ENCODE results near the gene TLE2. TPM values are rescaled to one million over a fixed set of nuclear protein-coding genes. Genes with fewer than 3 reads are reported as not detected.

The TLE2 gene
- total and polyA plus RNA-seq, 9 of the 15 experiments (the other 6 are each of a cell fraction or from before 2014, with no cell fraction given): 0.35 to 13.1 (median 6.2) TPM

DNA sequence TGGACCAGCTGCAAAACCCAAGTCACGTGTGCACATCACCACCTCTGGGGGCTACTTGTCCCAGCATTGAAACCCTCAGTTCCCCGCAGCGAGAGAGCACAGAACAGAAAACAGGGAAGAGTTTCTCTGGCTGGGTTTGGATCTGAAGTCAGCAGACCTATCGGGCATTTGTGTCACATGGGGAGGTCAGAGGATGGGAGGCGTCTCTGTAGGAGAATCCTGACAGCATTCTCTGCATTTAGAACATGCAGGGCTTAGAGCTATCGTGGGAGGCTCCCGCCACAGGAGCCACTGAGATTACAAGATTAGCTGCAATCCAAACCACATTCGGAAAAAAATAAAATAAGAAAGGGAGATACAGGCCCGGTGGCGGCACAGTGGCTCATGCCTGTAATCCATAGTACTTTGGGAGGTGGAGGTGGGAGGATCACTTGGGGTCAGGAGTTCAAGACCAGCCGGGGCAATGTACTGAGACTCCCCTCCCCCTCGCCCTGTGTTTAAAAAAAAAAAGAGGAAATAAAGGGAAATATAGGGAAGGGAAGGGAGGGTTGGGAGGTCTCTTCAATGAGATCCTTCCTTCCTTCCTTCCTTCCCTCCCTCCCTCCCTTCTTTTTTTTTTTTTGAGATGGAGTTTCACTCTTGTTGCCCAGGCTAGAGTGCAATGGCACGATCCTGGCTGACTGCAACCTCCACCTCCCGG, 54.6 kb downstream of the TLE2 start (continued):
- no peak for TF ChIP-seq CSDE1 (IDR thresholded peaks at IDR 0.05)
- no peak for TF ChIP-seq MBD2 (IDR thresholded peaks at IDR 0.05; ENCODE audit: borderline replicate concordance, low read depth)
- TF ChIP-seq ZNF785 (CRISPR knock-in tag; IDR thresholded peaks at IDR 0.05): no peak
- TF ChIP-seq ZNF224 (CRISPR knock-in tag; IDR thresholded peaks at IDR 0.05): no peak
- no peak for TF ChIP-seq BRF2 (IDR thresholded peaks at IDR 0.05; ENCODE audit: borderline replicate concordance, insufficient read depth, insufficient read length)
- no peak for TF ChIP-seq TCF7 (IDR thresholded peaks at IDR 0.05; ENCODE audit: borderline replicate concordance)
- TF ChIP-seq ZNF316 (IDR thresholded peaks at IDR 0.05): no peak
- TF ChIP-seq TAF1 (IDR thresholded peaks at IDR 0.05; ENCODE audit: control insufficient read depth, extremely low read depth, insufficient read depth, low read length, severe bottlenecking): no peak
- TF ChIP-seq LCOR (CRISPR knock-in tag; IDR thresholded peaks at IDR 0.05): peak; percentile 31; the same call in 1 of the 2 replicates
- TF ChIP-seq MYC (IDR thresholded peaks at IDR 0.05; ENCODE audit: low read depth, low read length): peak; percentile 62
- no peak for TF ChIP-seq MYC (CRISPR knock-in tag; IDR thresholded peaks at IDR 0.05; ENCODE audit: borderline replicate concordance, low read depth)
- no peak for TF ChIP-seq NFATC3 (IDR thresholded peaks at IDR 0.05)
- peak; percentile 15 for TF ChIP-seq POLR3A (IDR thresholded peaks at IDR 0.05; ENCODE audit: borderline replicate concordance, extremely low read depth, insufficient read depth, insufficient read length)
- no peak for TF ChIP-seq ZNF212 (CRISPR knock-in tag; IDR thresholded peaks at IDR 0.05)
- no peak for TF ChIP-seq ARNT (IDR thresholded peaks at IDR 0.05)
- TF ChIP-seq RBM39 (optimal IDR thresholded peaks at IDR 0.05; ENCODE audit: low read depth, low read length): no peak
- TF ChIP-seq, protein P1, sequence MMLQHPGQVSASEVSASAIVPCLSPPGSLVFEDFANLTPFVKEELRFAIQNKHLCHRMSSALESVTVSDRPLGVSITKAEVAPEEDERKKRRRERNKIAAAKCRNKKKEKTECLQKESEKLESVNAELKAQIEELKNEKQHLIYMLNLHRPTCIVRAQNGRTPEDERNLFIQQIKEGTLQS (IDR thresholded peaks at IDR 0.05): peak; percentile 50; the same call in 1 of the 2 replicates
- TF ChIP-seq, protein P1 (CRISPR knock-in tag; conservative IDR thresholded peaks at IDR 0.05): no peak
- no peak for TF ChIP-seq IRF1 (CRISPR knock-in tag; IDR thresholded peaks at IDR 0.05; ENCODE audit: borderline replicate concordance)
- TF ChIP-seq, protein P2, sequence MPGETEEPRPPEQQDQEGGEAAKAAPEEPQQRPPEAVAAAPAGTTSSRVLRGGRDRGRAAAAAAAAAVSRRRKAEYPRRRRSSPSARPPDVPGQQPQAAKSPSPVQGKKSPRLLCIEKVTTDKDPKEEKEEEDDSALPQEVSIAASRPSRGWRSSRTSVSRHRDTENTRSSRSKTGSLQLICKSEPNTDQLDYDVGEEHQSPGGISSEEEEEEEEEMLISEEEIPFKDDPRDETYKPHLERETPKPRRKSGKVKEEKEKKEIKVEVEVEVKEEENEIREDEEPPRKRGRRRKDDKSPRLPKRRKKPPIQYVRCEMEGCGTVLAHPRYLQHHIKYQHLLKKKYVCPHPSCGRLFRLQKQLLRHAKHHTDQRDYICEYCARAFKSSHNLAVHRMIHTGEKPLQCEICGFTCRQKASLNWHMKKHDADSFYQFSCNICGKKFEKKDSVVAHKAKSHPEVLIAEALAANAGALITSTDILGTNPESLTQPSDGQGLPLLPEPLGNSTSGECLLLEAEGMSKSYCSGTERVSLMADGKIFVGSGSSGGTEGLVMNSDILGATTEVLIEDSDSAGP (CRISPR knock-in tag; IDR thresholded peaks at IDR 0.05): no peak
- TF ChIP-seq MTA2 (IDR thresholded peaks at IDR 0.05; ENCODE audit: low read depth): peak; percentile 39; the same call in 1 of the 2 replicates
- no peak for TF ChIP-seq ETV1 (tag; conservative IDR thresholded peaks at IDR 0.05; ENCODE audit: low read depth)
- no peak for TF ChIP-seq SRSF3 (IDR thresholded peaks at IDR 0.05; ENCODE audit: insufficient read depth, low read length)
- TF ChIP-seq ZBTB1 (CRISPR knock-in tag; IDR thresholded peaks at IDR 0.05; ENCODE audit: borderline replicate concordance, low read depth): peak; percentile 87; the same call in 1 of the 2 replicates
- no peak for TF ChIP-seq BRCA1 (IDR thresholded peaks at IDR 0.05)
- no peak for TF ChIP-seq BRCA1 (CRISPR knock-in tag; IDR thresholded peaks at IDR 0.05)
- TF ChIP-seq POLR2B (IDR thresholded peaks at IDR 0.05; ENCODE audit: low read depth, partially characterized antibody): no peak
